WTC11 (cell line): ENCODE data around the gene JAKMIP1.

Experiments used
- ESRRA ChIP-seq: sonication (generic); formaldehyde crosslinking; IDR thresholded peaks from 2 replicates; pipeline ENCODE4 v1.8.1; 2022; ENCODE audit warnings: mild to moderate bottlenecking, missing genetic modification reagents, borderline replicate concordance
- STAT6 ChIP-seq: sonication (generic); formaldehyde crosslinking; conservative IDR thresholded peaks from 2 replicates; pipeline ENCODE4 v1.8.1; 2023; ENCODE audit warnings: mild to moderate bottlenecking, low read depth, missing genetic modification reagents, moderate library complexity
- ZNF263 ChIP-seq: sonication (generic); formaldehyde crosslinking; IDR thresholded peaks from 2 replicates; pipeline ENCODE4 v1.8.1; 2022; ENCODE audit warnings: low read depth, mild to moderate bottlenecking, moderate library complexity, missing genetic modification reagents

- no peak for TF ChIP-seq STAT6 (CRISPR knock-in tag)
- TF ChIP-seq ESRRA (CRISPR knock-in tag) = no peak
- TF ChIP-seq ZNF263 (CRISPR knock-in tag) = no peak
These were observed 136.0 kb downstream of the JAKMIP1 start for GRCh38 chr4:6064383-6064782.
